ENCODE results near the gene PBXIP1. TPM values are rescaled to one million over a fixed set of nuclear protein-coding genes. Genes with fewer than 3 reads are reported as not detected.

The PBXIP1 gene
- total RNA-seq, 1 experiment from 2014 or later = 24.0 TPM

- TF ChIP-seq CTCF (IDR thresholded peaks at IDR 0.05; ENCODE audit: insufficient read depth in 1 of 2, low read depth in 1 of 2, low read length in 1 of 2, severe bottlenecking in 1 of 2, unreplicated experiment in 1 of 2) = no peak
- no peak overlapping the region for H3K4me3 Mint-ChIP-seq (ENCODE audit: unreplicated experiment)
- POLR2A ChIA-PET = no interaction called here
- H3K27me3 ChIP-seq (replicated peaks; ENCODE audit: control insufficient read depth, insufficient read depth, low read length) = no peaks in the 10 kb centered on the region
- no peaks in the 10 kb centered on the region for H3K36me3 Mint-ChIP-seq (ENCODE audit: insufficient read depth, unreplicated experiment)
- peaks cover 9% of the 10 kb centered on the region for H3K27me3 Mint-ChIP-seq (ENCODE audit: insufficient read depth, unreplicated experiment)
- H3K9me3 Mint-ChIP-seq (ENCODE audit: unreplicated experiment) = peaks cover 7% of the 10 kb centered on the region
- CTCF ChIA-PET = interaction anchor here (0.6 kb wide), 1 partner anchor 71 kb away, joined by 3 read pairs; no protein-coding TSS in a partner anchor
- H3K4me3 ChIP-seq (ENCODE audit: low read depth, low read length) = no peak overlapping the region
- BruUV-seq (replicated peaks) = no TSS peak
- intact Hi-C loops (cut with micrococcal nuclease; ENCODE audit: unreplicated experiment) = no loop called here
- no peaks in the 10 kb centered on the region for H3K9me3 ChIP-seq
- no peaks in the 10 kb centered on the region for H3K36me3 ChIP-seq (ENCODE audit: control insufficient read depth, insufficient read depth, low read length)
- no peak for DNase-seq
- no peak overlapping the region for H3K27ac Mint-ChIP-seq (ENCODE audit: unreplicated experiment)
- H3K4me1 ChIP-seq = no peaks in the 10 kb centered on the region
- H3K4me1 Mint-ChIP-seq (ENCODE audit: low read depth, unreplicated experiment) = no peaks in the 10 kb centered on the region
These were observed 52.8 kb downstream of the PBXIP1 start for GRCh38 chr1:154902938-154903566.

GRCh38 chr1:154901591-154901990 is 54.3 kb downstream of the PBXIP1 start:
- no peaks in the 10 kb centered on the region for H3K9me3 Mint-ChIP-seq (ENCODE audit: unreplicated experiment)
- intact Hi-C loops (cut with micrococcal nuclease; ENCODE audit: unreplicated experiment) = no loop called here
- no peak for TF ChIP-seq CTCF (IDR thresholded peaks at IDR 0.05; ENCODE audit: insufficient read depth in 1 of 2, low read depth in 1 of 2, low read length in 1 of 2, severe bottlenecking in 1 of 2, unreplicated experiment in 1 of 2)

GRCh38 chr1:154899041-154899440 is 56.9 kb downstream of the PBXIP1 start:
- Histone ChIP-seq H3K27me3 (replicated peaks; ENCODE audit: control insufficient read depth, insufficient read depth, low read length) (no peaks in the 10 kb centered on the region), H3K9me3 (no peaks in the 10 kb centered on the region), H3K36me3 (ENCODE audit: control insufficient read depth, insufficient read depth, low read length) (no peaks in the 10 kb centered on the region), H3K4me3 (ENCODE audit: low read depth, low read length) (no peak overlapping the region), H3K4me1 (no peaks in the 10 kb centered on the region)
- Mint-ChIP-seq H3K9me3 (ENCODE audit: unreplicated experiment) (no peaks in the 10 kb centered on the region), H3K36me3 (ENCODE audit: insufficient read depth, unreplicated experiment) (no peaks in the 10 kb centered on the region), H3K27ac (ENCODE audit: unreplicated experiment) (no peak overlapping the region), H3K27me3 (ENCODE audit: insufficient read depth, unreplicated experiment) (peaks cover 12% of the 10 kb centered on the region), H3K4me3 (ENCODE audit: unreplicated experiment) (no peak overlapping the region), H3K4me1 (ENCODE audit: low read depth, unreplicated experiment) (no peaks in the 10 kb centered on the region)
- ChIA-PET POLR2A (no interaction called here), CTCF (no interaction called here)
- no peak for DNase-seq
- TF ChIP-seq CTCF (IDR thresholded peaks at IDR 0.05; ENCODE audit: insufficient read depth in 1 of 2, low read depth in 1 of 2, low read length in 1 of 2, severe bottlenecking in 1 of 2, unreplicated experiment in 1 of 2) = no peak
- intact Hi-C loops (cut with micrococcal nuclease; ENCODE audit: unreplicated experiment) = no loop called here
- BruUV-seq (replicated peaks) = no TSS peak

More at GRCh38 chr1:154901591-154901990, 54.3 kb downstream of the PBXIP1 start:
- DNase-seq = no peak
- H3K27me3 Mint-ChIP-seq (ENCODE audit: insufficient read depth, unreplicated experiment) = peaks cover 12% of the 10 kb centered on the region
- H3K27me3 ChIP-seq (replicated peaks; ENCODE audit: control insufficient read depth, insufficient read depth, low read length) = no peaks in the 10 kb centered on the region
- H3K9me3 ChIP-seq = no peaks in the 10 kb centered on the region
- H3K27ac Mint-ChIP-seq (ENCODE audit: unreplicated experiment) = no peak overlapping the region
- BruUV-seq (replicated peaks) = no TSS peak
- no peaks in the 10 kb centered on the region for H3K4me1 Mint-ChIP-seq (ENCODE audit: low read depth, unreplicated experiment)
- no peak overlapping the region for H3K4me3 Mint-ChIP-seq (ENCODE audit: unreplicated experiment)
- POLR2A ChIA-PET = no interaction called here
- CTCF ChIA-PET = no interaction called here
- H3K4me1 ChIP-seq = no peaks in the 10 kb centered on the region
- no peaks in the 10 kb centered on the region for H3K36me3 Mint-ChIP-seq (ENCODE audit: insufficient read depth, unreplicated experiment)
- H3K4me3 ChIP-seq (ENCODE audit: low read depth, low read length) = no peak overlapping the region
- H3K36me3 ChIP-seq (ENCODE audit: control insufficient read depth, insufficient read depth, low read length) = no peaks in the 10 kb centered on the region
